ENCODE measurements around the gene MEMO1. TPM values are rescaled to one million over a fixed set of nuclear protein-coding genes. Genes with fewer than 3 reads are reported as not detected.

Gene MEMO1
- total RNA-seq, 2 donors from 2014 or later = 40.2 to 52.0 TPM

GRCh38 chr2:31831585-31831984 is 179.2 kb downstream of the MEMO1 start:
- no peak overlapping the region for H3K9ac ChIP-seq (ENCODE audit: extremely low read depth, low read length, poor library complexity, severe bottlenecking)
- peaks cover 1% of the 10 kb centered on the region for H3K27me3 Mint-ChIP-seq (ENCODE audit: insufficient read depth)
- H3K4me3 Mint-ChIP-seq = no peak overlapping the region
- WGBS, 2 experiments (ENCODE audit: insufficient coverage in 1 of 2, insufficient read length in 1 of 2) = 83 to 91% methylated on average over 1 to 2 of the region's 2 CpGs
- peaks cover 23% of the 10 kb centered on the region for H3K9me3 Mint-ChIP-seq
- H3K27ac ChIP-seq (ENCODE audit: low read depth, low read length) = no peak overlapping the region
- no peaks in the 10 kb centered on the region for H3K36me3 ChIP-seq (ENCODE audit: control insufficient read depth, insufficient read depth, low read length)
- H3K9me3 ChIP-seq (ENCODE audit: control insufficient read depth, low read length) = peaks cover 6% of the 10 kb centered on the region
- no peaks in the 10 kb centered on the region for H3K4me1 Mint-ChIP-seq
- TF ChIP-seq CTCF (conservative IDR thresholded peaks at IDR 0.05) = no peak
- no peaks in the 10 kb centered on the region for H3K27me3 ChIP-seq (ENCODE audit: control insufficient read depth, insufficient read depth, low read length, poor library complexity, severe bottlenecking)
- H3K36me3 Mint-ChIP-seq (ENCODE audit: low read depth) = no peaks in the 10 kb centered on the region
- H3K27ac Mint-ChIP-seq = no peak overlapping the region
- no peak overlapping the region for H3K4me3 ChIP-seq (ENCODE audit: low read length)
- DNase-seq = no peak
- H3K4me1 ChIP-seq (ENCODE audit: control insufficient read depth, insufficient read depth, low read length) = no peaks in the 10 kb centered on the region

GRCh38 chr2:31828891-31829290 is 181.9 kb downstream of the MEMO1 start:
- no peaks in the 10 kb centered on the region for H3K4me1 Mint-ChIP-seq
- H3K4me3 ChIP-seq (ENCODE audit: low read length) = no peak overlapping the region
- no peak for DNase-seq
- H3K27ac ChIP-seq (ENCODE audit: low read depth, low read length) = no peak overlapping the region
- 79 to 80% methylated on average over 2 of the region's 2 CpGs for WGBS, 2 experiments (ENCODE audit: insufficient coverage in 1 of 2, insufficient read length in 1 of 2)
- H3K27me3 Mint-ChIP-seq (ENCODE audit: insufficient read depth) = peaks cover 1% of the 10 kb centered on the region
- H3K9ac ChIP-seq (ENCODE audit: extremely low read depth, low read length, poor library complexity, severe bottlenecking) = no peak overlapping the region
- no peak for TF ChIP-seq CTCF (conservative IDR thresholded peaks at IDR 0.05)
- H3K4me1 ChIP-seq (ENCODE audit: control insufficient read depth, insufficient read depth, low read length) = no peaks in the 10 kb centered on the region
- H3K36me3 ChIP-seq (ENCODE audit: control insufficient read depth, insufficient read depth, low read length) = no peaks in the 10 kb centered on the region
- H3K36me3 Mint-ChIP-seq (ENCODE audit: low read depth) = no peaks in the 10 kb centered on the region
- no peaks in the 10 kb centered on the region for H3K27me3 ChIP-seq (ENCODE audit: control insufficient read depth, insufficient read depth, low read length, poor library complexity, severe bottlenecking)
- H3K9me3 ChIP-seq (ENCODE audit: control insufficient read depth, low read length) = peaks cover 9% of the 10 kb centered on the region
- no peak overlapping the region for H3K27ac Mint-ChIP-seq
- no peak overlapping the region for H3K4me3 Mint-ChIP-seq
- H3K9me3 Mint-ChIP-seq = peaks cover 30% of the 10 kb centered on the region

- peaks cover 7% of the 10 kb centered on the region for H3K9me3 ChIP-seq (ENCODE audit: control insufficient read depth, low read length)
- H3K4me3 ChIP-seq (ENCODE audit: low read length) = no peak overlapping the region
- H3K9ac ChIP-seq (ENCODE audit: extremely low read depth, low read length, poor library complexity, severe bottlenecking) = no peak overlapping the region
- Mint-ChIP-seq H3K27ac (no peak overlapping the region), H3K36me3 (ENCODE audit: low read depth) (no peaks in the 10 kb centered on the region), H3K9me3 (peaks cover 52% of the 10 kb centered on the region), H3K27me3 (ENCODE audit: insufficient read depth) (no peaks in the 10 kb centered on the region), H3K4me3 (no peak overlapping the region), H3K4me1 (no peaks in the 10 kb centered on the region)
- H3K36me3 ChIP-seq (ENCODE audit: control insufficient read depth, insufficient read depth, low read length) = no peaks in the 10 kb centered on the region
- H3K27ac ChIP-seq (ENCODE audit: low read depth, low read length) = no peak overlapping the region
- no peak for DNase-seq
- no peaks in the 10 kb centered on the region for H3K27me3 ChIP-seq (ENCODE audit: control insufficient read depth, insufficient read depth, low read length, poor library complexity, severe bottlenecking)
- TF ChIP-seq CTCF (conservative IDR thresholded peaks at IDR 0.05) = no peak
- no peaks in the 10 kb centered on the region for H3K4me1 ChIP-seq (ENCODE audit: control insufficient read depth, insufficient read depth, low read length)
- 89 to 94% methylated on average over 8 to 11 of the region's 11 CpGs for WGBS, 2 experiments (ENCODE audit: insufficient coverage in 1 of 2, insufficient read length in 1 of 2)
Measured at GRCh38 chr2:31823558-31823957, 187.2 kb downstream of the MEMO1 start.
